ENCODE results near the gene NELFE.

The NELFE gene

DNA sequence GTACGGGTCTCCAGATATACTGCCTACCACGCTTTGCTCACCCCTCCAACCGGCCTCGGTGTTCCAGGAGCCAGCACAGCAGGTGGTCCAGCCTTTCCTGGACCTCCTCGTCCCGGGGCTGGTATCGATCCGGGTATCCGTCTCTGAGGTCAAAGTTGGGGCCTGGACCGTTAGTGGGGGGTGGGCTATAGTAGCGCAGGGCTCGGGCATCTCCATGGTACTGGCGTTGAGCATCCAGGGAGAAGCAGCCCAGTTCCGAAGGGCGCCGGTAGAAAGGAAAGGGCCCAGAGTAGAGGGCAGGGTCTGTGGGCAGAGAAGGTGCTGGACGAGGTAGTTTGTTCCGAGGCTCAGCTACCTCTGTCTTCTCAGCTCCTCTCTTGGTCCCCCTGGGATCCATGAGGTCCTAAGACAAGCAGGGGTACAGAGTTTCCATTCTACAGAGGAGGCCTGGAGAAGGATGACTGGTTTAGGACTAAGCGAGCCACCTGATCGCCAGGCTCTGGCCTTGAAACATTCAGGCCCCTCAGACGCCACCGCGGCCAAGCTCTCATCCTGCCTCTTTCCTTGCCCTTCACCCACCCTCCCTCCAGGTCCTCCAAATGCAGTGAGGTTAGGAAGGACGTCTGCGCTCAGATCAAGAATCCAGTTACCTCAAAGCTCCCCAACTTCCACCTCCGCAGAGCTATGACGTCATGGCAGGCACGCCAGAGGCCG is 12.7 kb upstream of the NELFE start:
- TF ChIP-seq, protein P1, sequence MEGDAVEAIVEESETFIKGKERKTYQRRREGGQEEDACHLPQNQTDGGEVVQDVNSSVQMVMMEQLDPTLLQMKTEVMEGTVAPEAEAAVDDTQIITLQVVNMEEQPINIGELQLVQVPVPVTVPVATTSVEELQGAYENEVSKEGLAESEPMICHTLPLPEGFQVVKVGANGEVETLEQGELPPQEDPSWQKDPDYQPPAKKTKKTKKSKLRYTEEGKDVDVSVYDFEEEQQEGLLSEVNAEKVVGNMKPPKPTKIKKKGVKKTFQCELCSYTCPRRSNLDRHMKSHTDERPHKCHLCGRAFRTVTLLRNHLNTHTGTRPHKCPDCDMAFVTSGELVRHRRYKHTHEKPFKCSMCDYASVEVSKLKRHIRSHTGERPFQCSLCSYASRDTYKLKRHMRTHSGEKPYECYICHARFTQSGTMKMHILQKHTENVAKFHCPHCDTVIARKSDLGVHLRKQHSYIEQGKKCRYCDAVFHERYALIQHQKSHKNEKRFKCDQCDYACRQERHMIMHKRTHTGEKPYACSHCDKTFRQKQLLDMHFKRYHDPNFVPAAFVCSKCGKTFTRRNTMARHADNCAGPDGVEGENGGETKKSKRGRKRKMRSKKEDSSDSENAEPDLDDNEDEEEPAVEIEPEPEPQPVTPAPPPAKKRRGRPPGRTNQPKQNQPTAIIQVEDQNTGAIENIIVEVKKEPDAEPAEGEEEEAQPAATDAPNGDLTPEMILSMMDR (IDR thresholded peaks at IDR 0.05; ENCODE audit: extremely low read depth, insufficient read depth, missing control alignments): no peak
- no peak for DNase-seq (ENCODE audit: low spot score)
- in situ Hi-C loops (cut with MboI; ENCODE audit: low pct_unique_long_range_greater_than_20kb, low sequenced_read_pairs, unreplicated experiment): no loop called here

DNA sequence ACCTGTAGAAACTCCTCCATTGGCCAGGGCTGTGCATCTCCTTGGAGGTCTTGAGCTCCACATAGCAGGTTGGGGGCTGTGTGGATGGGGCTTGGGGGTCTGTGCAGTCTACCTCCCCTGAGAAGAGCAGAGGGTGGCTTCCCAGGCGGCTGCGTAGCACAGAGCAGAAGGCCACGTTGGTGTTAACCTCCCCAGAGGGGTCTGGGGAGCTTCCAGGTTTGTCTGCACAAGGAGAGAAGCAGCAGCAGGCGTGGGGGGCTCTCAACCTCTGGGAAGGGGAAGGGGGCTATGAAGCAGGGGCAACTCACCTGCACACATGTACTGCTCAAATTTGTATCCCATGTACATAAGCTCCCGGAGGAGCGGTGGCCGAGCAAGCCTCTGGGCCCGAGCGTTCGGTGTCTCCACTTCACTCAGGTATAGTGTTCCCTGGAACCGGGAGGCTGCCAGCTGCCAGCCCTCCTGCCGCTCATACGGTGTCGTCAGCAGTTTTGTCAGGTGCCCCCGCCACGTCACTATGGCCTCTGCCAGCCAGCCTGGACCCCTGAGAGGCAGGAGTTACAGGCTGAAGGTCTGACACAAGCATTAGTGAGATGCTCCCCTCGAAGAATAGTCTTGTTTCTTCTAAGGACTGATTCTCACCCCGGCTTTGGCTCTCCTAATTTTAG is 12.0 kb upstream of the NELFE start:
- in situ Hi-C loops (cut with MboI; ENCODE audit: low pct_unique_long_range_greater_than_20kb, low sequenced_read_pairs, unreplicated experiment): no loop called here
- TF ChIP-seq, protein P1 (IDR thresholded peaks at IDR 0.05; ENCODE audit: extremely low read depth, insufficient read depth, missing control alignments): no peak
- no peak for DNase-seq (ENCODE audit: low spot score)

DNA sequence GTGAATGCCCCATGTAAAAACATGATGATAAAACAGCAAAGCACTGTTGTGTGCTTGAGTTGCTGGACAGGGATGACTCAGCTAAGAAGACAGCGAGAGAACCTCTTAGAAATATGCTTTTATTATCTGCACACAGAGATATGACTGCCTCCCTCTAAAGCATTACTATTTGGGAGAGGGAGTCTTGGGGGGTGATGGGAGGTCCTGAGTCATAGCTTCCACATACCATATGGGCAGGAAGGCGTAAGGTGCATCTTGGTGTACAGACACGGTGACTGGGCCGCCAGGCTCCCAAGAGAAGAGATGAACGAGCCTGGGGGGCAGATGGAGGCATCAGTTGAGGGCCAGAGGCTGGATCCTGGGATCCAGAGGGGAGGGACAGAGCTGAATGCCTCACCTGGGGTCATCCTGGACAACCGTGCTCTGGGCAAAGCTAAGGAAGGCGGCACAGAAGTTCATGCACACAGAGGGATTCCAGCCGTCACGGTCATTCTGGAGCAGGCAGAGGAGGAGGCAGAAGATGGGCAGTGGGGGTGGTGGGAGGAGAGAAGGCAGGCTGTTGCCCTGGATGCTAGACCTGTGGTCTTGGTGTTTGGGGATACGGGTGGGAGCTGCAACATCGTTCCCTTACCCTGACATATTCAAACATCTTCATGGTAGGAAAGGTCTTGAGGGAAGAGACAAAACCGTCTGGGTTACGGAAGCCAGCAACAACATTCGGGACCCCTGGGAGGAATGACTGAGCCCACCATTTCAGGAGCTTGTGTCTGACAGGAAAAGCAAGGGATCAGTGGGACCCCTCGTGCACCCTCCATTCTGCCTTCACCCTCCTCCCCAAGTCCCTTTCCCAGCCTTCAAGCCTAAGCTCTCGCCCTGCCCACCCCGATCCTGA is 11.2 kb upstream of the NELFE start:
- TF ChIP-seq, protein P1 (IDR thresholded peaks at IDR 0.05; ENCODE audit: extremely low read depth, insufficient read depth, missing control alignments): no peak
- DNase-seq (ENCODE audit: low spot score): no peak
- in situ Hi-C loops (cut with MboI; ENCODE audit: low pct_unique_long_range_greater_than_20kb, low sequenced_read_pairs, unreplicated experiment): no loop called here

DNA sequence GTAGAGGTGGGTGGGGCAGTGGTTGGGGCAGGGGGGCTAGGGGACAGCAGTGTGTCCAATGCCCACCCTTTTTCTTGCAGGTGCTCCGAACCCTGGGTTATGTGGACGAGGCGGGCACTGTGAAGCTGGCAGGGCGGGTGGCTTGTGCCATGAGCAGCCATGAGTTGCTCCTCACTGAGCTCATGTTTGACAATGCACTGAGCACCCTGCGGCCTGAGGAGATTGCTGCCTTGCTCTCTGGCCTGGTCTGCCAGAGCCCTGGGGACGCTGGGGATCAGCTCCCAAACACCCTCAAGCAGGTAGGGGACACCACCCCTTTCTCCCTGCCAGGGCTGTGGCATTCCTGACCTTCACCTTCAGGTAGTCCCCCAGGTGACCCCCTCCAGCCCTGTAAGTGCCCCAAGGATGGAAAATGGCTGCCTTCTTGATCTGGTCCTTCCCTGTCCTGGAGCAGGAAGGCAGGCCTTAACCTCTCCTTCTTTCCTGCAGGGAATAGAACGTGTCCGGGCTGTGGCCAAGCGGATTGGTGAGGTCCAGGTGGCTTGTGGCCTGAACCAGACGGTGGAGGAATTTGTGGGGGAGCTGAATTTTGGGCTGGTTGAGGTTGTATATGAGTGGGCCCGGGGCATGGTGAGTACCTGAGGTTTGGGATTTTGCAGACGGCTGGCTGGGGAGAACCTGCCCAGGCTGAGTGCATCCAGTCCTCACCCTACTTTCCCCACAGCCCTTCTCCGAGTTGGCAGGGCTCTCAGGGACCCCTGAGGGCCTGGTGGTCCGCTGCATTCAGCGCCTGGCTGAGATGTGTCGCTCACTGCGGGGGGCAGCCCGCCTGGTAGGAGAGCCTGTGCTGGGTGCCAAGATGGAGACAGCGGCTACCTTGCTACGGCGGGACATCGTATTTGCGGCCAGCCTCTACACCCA is 10.3 kb upstream of the NELFE start:
- TF ChIP-seq, protein P1 (IDR thresholded peaks at IDR 0.05; ENCODE audit: extremely low read depth, insufficient read depth, missing control alignments): no peak
- in situ Hi-C loops (cut with MboI; ENCODE audit: low pct_unique_long_range_greater_than_20kb, low sequenced_read_pairs, unreplicated experiment): no loop called here
- DNase-seq (ENCODE audit: low spot score): no peak

DNA sequence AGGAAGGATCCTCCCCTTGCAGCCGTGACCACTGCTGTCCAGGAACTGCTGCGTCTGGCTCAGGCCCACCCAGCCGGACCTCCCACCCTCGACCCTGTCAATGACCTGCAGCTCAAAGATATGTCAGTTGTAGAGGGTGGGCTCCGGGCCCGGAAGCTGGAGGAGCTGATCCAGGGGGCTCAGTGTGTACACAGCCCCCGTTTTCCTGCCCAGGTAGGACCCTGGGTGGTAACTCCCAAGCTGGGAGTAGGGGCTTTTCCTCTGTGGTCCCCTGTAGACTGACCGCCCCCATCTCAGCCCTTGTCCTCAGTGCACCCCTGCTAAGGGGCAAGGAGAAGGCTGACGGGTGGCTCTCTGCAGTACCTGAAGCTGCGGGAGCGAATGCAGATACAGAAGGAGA is 9.6 kb upstream of the NELFE start:
- in situ Hi-C loops (cut with MboI; ENCODE audit: low pct_unique_long_range_greater_than_20kb, low sequenced_read_pairs, unreplicated experiment): no loop called here
- TF ChIP-seq, protein P1 (IDR thresholded peaks at IDR 0.05; ENCODE audit: extremely low read depth, insufficient read depth, missing control alignments): no peak
- no peak for DNase-seq (ENCODE audit: low spot score)
